ENCODE measurements around the gene N4BP2L1.
"Not testable (repeated sequence)": the region's sequence is repeated elsewhere in the genome, so short reads cannot be mapped to it uniquely, and the experiment has no call there.

The N4BP2L1 gene

GRCh38 chr13:32384702-32385101 lies 43.2 kb downstream of the N4BP2L1 start:
- no peak for DNase-seq

GRCh38 chr13:32383836-32384618 lies 43.9 kb downstream of the N4BP2L1 start:
- no peak for DNase-seq

GRCh38 chr13:32381539-32381938 lies 46.4 kb downstream of the N4BP2L1 start:
- no peak for DNase-seq

- DNase-seq, result no peak
Measured at GRCh38 chr13:32378012-32378411, 49.9 kb downstream of the N4BP2L1 start.

GRCh38 chr13:32376642-32377415 lies 51.1 kb downstream of the N4BP2L1 start:
- no peak for DNase-seq

- DNase-seq, result no peak
Measured at GRCh38 chr13:32370805-32371204, 57.1 kb downstream of the N4BP2L1 start.

- DNase-seq, result no peak
Measured at GRCh38 chr13:32362574-32362973, 65.4 kb downstream of the N4BP2L1 start.

GRCh38 chr13:32355935-32356334 lies 72.0 kb downstream of the N4BP2L1 start:
- not testable (repeated sequence) for DNase-seq

GRCh38 chr13:32354040-32354439 lies 73.9 kb downstream of the N4BP2L1 start:
- no peak for DNase-seq

GRCh38 chr13:32350839-32351441 lies 77.0 kb downstream of the N4BP2L1 start:
- DNase-seq, result not testable (repeated sequence)
